Type B pancreatic cell (in vitro differentiated cells): ENCODE measurements around the gene PRDM16. TPM values are rescaled to one million over a fixed set of nuclear protein-coding genes. Genes with fewer than 3 reads are reported as not detected.

Experiments used
- DNase-seq: peaks from one replicate; pipeline ENCODE4 v3.0.0; 2021; ENCODE audit warnings: mixed read lengths; ENCODE audit not compliant: unreplicated experiment; ENCODE audit errors: extremely low spot score
- H3K27ac Mint-ChIP-seq: 2 replicates; pipeline ENCODE4 v1.8.0; 2021; ENCODE audit warnings: mild to moderate bottlenecking, mixed read lengths
- H3K27me3 Mint-ChIP-seq: 2 replicates; pipeline ENCODE4 v1.8.0; 2021; ENCODE audit warnings: mixed read lengths
- H3K36me3 Mint-ChIP-seq: 2 replicates; pipeline ENCODE4 v1.8.0; 2021; ENCODE audit warnings: mixed read lengths
- H3K4me1 Mint-ChIP-seq: one replicate; pipeline ENCODE4 v1.8.0; 2021; ENCODE audit warnings: mixed read lengths; ENCODE audit not compliant: unreplicated experiment
- H3K4me3 Mint-ChIP-seq: 2 replicates; pipeline ENCODE4 v1.8.0; 2021; ENCODE audit warnings: mild to moderate bottlenecking, mixed read lengths
- H3K9me3 Mint-ChIP-seq: 2 replicates; pipeline ENCODE4 v1.8.0; 2021; ENCODE audit warnings: mixed read lengths
- CTCF ChIP-seq: fragments of 200-600 bp; sonication (generic); conservative IDR thresholded peaks from 2 replicates; pipeline ENCODE4 v1.5.0; 2021; ENCODE audit warnings: antibody characterized with exemption, mild to moderate bottlenecking
- total RNA-seq: library from RNA; stranded (reverse); gene quantifications from 2 replicates; pipeline ENCODE4 v1.2.1, GENCODE V29; 2021; ENCODE audit warnings: low replicate concordance

The PRDM16 gene
- total RNA-seq, 1 donor from 2014 or later: 23.6 TPM

GRCh38 chr1:3398396-3399140, 329.6 kb downstream of the PRDM16 start:
- Mint-ChIP-seq H3K27ac (no peak overlapping the region), H3K4me1 (peaks cover 33% of the 10 kb centered on the region), H3K4me3 (no peak overlapping the region), H3K9me3 (no peaks in the 10 kb centered on the region), H3K36me3 (peaks cover 8% of the 10 kb centered on the region), H3K27me3 (peaks cover 34% of the 10 kb centered on the region)
- no peak for TF ChIP-seq CTCF
- DNase-seq: no peak

- H3K4me1 Mint-ChIP-seq: peaks cover 36% of the 10 kb centered on the region
- no peak for DNase-seq
- H3K27me3 Mint-ChIP-seq: peaks cover 32% of the 10 kb centered on the region
- no peak overlapping the region for H3K27ac Mint-ChIP-seq
- H3K36me3 Mint-ChIP-seq: peaks cover 8% of the 10 kb centered on the region
- no peaks in the 10 kb centered on the region for H3K9me3 Mint-ChIP-seq
- no peak for TF ChIP-seq CTCF
- no peak overlapping the region for H3K4me3 Mint-ChIP-seq
Measured at GRCh38 chr1:3399732-3400131, 330.7 kb downstream of the PRDM16 start.

GRCh38 chr1:3401585-3402257, 332.7 kb downstream of the PRDM16 start:
- H3K27me3 Mint-ChIP-seq: peaks cover 18% of the 10 kb centered on the region
- no peak overlapping the region for H3K4me3 Mint-ChIP-seq
- no peak for DNase-seq
- peaks cover 37% of the 10 kb centered on the region for H3K4me1 Mint-ChIP-seq
- H3K27ac Mint-ChIP-seq: no peak overlapping the region
- no peaks in the 10 kb centered on the region for H3K9me3 Mint-ChIP-seq
- no peak for TF ChIP-seq CTCF
- peaks cover 8% of the 10 kb centered on the region for H3K36me3 Mint-ChIP-seq

- DNase-seq: no peak
- H3K27me3 Mint-ChIP-seq: peaks cover 12% of the 10 kb centered on the region
- H3K4me1 Mint-ChIP-seq: peaks cover 32% of the 10 kb centered on the region
- no peak overlapping the region for H3K27ac Mint-ChIP-seq
- H3K4me3 Mint-ChIP-seq: no peak overlapping the region
- H3K36me3 Mint-ChIP-seq: peaks cover 8% of the 10 kb centered on the region
- H3K9me3 Mint-ChIP-seq: no peaks in the 10 kb centered on the region
- TF ChIP-seq CTCF: no peak
Measured at GRCh38 chr1:3402258-3403010, 333.4 kb downstream of the PRDM16 start.

GRCh38 chr1:3403011-3403345, 334.0 kb downstream of the PRDM16 start:
- Mint-ChIP-seq H3K9me3 (no peaks in the 10 kb centered on the region), H3K36me3 (peaks cover 8% of the 10 kb centered on the region), H3K4me1 (peaks cover 28% of the 10 kb centered on the region), H3K4me3 (no peak overlapping the region), H3K27me3 (peaks cover 11% of the 10 kb centered on the region), H3K27ac (no peak overlapping the region)
- no peak for TF ChIP-seq CTCF
- DNase-seq: no peak
